ENCODE data around the gene POMC.

DNA sequence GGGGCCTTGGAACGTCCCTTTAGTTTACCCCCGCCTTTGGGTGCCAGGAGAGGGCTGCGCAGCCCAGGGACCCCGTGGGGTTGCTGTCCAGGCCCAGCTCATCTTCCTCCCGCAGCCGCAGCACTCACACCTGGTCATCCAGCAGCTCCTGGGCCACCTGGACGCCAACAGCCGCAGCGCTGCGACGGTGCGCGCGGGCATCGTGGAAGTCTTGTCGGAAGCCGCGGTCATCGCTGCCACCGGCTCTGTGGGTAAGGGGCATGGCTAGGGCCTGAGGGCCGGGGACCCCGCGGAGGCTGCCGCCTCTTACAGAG is 37.2 kb downstream of the POMC start:
- TF ChIP-seq, protein P1, sequence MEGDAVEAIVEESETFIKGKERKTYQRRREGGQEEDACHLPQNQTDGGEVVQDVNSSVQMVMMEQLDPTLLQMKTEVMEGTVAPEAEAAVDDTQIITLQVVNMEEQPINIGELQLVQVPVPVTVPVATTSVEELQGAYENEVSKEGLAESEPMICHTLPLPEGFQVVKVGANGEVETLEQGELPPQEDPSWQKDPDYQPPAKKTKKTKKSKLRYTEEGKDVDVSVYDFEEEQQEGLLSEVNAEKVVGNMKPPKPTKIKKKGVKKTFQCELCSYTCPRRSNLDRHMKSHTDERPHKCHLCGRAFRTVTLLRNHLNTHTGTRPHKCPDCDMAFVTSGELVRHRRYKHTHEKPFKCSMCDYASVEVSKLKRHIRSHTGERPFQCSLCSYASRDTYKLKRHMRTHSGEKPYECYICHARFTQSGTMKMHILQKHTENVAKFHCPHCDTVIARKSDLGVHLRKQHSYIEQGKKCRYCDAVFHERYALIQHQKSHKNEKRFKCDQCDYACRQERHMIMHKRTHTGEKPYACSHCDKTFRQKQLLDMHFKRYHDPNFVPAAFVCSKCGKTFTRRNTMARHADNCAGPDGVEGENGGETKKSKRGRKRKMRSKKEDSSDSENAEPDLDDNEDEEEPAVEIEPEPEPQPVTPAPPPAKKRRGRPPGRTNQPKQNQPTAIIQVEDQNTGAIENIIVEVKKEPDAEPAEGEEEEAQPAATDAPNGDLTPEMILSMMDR (conservative IDR thresholded peaks at IDR 0.05): no peak
- TF ChIP-seq EZH2 (IDR thresholded peaks at IDR 0.05; ENCODE audit: low read depth): no peak

Data from PC-9 (cell line).